ENCODE measurements around the gene DIPK1C.

DIPK1C gene

DNA sequence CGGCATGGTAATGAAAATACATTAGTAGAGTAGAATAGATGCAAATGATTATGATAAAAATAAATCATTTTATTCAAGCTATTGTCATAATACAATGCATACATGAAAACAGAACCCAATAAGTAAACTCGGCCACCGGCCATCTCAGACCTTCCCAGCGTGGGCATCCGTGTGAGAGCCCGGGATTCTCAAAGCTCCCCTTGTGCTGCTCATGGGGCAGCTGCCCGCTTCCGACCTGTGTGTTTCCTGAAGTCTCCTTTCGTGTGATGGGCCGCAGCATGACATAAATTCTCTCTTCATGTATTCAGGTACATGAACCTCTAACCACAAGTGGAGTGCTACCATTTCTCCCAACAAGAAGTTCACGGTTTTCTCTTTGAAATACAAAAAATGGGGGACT lies 25.6 kb upstream of the DIPK1C start:
- DNase-seq (ENCODE audit: low read depth in 2 of 2): no peak

DNA sequence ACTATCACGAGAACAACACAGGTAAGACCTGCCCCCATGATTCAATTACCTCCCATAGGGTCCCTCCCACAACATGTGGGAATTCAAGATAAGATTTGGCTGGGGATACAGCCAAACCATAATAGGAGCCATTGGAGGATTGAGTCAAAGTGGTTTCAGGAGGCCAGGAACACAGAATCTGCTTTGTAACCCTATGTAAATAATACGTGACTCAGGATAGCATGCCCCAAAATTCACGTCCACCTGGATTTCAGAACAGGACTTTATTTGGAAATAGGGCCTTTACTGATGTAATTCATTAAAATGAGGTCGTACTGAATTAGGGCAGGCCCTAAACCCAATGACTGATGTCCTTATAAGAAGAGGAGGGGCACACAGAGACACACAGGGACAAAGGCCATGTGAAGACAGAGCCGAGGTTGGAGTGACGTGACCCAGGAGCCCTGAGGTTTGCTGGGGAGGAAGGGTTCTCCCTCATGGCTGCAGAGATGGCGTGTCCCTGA lies 23.1 kb upstream of the DIPK1C start:
- DNase-seq (ENCODE audit: low read depth in 2 of 2): no peak

DNA sequence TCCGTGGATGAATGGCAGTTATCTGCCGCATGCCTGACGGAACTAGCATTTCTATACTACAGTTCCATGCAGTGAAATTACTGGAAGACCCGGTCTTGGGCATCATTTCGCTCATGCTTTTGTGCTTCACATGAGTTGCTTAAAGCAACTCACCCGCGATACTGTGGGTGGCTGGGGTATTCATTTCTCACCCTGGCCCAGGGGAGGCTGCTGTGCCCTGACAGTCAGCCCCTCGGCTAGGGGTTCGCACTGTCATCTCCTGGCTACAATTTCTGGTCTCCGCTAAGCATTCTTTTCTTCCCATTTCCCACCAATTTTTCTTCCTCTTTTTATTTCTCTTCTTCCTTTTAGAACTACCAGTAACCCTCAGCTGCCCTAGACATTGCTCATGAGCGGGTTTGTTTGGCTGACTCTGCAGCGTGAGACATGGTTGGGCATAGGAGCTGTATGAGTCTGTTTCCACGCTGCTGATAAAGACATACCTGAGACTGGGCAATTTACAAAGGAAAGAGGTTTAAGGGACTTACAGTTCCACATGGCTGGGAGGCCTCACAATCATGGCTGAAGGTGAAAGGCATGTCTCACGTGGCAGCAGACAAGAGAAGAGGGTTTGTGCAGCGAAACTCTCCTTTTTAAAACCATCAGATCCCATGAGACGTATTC lies 22.5 kb upstream of the DIPK1C start:
- no peak for DNase-seq (ENCODE audit: low read depth in 2 of 2)

DNA sequence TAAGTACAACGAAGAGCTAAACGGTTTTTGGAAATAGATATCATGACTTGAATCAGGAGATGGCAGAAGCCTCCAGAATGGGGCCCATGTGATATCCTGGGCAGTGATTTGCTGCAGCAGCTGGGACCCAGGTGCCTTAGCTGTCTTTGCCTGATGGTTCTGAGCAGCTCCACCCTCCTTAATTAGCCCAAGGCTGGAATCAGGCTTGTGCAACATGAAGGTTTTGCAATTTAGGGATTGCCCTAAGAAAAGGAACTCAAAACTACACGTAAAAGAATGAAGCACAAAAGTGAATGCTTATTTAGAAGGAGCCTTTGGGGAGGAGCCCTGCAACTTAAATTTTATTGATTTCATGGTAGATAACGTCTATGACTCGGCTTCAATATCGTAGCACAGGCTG lies 21.8 kb upstream of the DIPK1C start:
- DNase-seq (ENCODE audit: low read depth in 2 of 2): no peak

DNA sequence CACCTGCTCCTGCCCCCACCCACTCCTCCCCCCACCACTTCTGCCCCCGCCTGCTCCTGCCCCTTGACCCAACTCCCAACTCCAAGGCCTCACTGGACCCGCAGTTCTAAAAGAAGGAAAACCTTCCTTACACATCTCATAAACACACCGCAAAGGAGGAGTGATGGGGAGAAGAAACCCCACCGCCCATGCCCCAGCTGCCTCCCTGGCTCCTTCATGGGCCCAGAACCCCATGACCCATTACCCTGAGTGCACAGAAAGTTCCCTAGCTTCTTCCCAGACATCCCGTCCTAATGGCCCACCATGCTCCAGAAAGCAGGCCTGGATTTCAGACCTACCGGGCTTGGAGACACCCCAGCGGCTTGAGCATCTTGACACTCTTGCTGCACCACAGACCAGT lies 21.2 kb upstream of the DIPK1C start:
- no peak for DNase-seq (ENCODE audit: low read depth in 2 of 2)

DNA sequence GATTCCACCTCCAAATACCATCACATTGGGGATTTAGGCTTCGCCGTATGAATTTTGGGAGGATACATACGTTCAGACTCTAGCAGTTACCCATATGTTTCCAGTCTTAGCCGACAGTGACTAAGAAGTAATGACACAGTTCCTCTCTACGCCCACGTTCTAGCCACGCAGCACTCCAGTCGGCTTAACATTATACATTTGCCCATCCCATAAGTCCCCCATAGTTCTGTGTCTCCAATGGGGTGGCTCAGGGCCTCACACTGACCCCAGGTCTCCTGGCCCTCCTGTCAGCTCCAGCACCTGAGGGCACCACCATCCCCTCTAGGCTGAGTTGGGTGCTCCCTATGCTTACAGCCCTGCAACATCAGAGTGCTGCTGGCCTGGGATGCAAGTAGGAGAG lies 20.7 kb upstream of the DIPK1C start:
- no peak for DNase-seq (ENCODE audit: low read depth in 2 of 2)

DNA sequence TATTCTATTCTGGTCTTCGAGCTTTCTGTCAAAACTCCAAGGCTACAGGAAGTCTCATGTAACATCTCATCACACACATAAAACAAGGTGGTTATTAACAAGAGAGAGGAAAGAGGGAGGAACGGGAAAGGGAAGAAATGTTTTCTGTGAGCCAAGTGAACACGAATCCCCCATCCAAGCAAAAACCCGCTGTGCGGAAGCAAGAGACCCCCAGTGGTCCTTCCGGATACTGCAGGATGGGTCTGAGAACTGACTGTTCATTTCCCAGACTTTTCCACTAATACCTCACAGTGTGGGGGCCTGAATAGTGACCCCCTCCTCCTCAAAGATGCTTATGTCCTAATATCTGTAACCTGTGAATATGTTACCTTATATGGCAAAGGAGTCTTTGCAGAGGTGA lies 19.0 kb upstream of the DIPK1C start:
- no peak for DNase-seq (ENCODE audit: low read depth in 2 of 2)

DNA sequence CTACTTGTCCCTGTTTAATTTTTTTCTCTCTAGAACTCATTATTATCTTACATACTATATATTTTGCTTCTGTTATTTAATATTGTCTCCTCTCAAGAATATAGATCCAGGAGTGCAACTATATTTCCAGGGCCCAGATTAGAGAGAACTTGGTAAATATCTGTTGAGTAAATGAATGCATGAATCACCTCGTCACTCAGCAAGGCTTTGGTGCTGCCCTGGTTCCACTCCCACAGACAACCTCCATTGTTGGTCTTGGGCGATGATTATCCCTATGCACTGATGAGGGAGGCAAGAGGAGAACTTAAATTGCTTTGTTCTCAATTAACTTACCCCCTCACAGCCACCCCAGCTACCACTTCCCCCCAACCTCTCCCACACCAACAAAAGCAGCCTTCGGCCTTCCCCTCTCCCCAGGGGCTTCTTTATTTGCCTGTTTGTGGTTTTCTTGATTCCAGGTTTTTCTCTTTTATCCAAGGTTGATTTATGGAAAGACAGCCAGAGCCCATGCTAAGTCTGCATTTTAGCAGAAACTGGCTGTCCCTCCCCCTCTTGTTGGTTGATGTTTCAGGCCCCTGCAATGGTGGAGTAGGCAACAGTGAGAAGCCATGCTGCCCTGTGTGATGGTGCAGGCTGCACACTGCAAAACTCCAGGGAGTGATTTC lies 17.0 kb upstream of the DIPK1C start:
- DNase-seq (ENCODE audit: low read depth in 2 of 2): no peak

DNA sequence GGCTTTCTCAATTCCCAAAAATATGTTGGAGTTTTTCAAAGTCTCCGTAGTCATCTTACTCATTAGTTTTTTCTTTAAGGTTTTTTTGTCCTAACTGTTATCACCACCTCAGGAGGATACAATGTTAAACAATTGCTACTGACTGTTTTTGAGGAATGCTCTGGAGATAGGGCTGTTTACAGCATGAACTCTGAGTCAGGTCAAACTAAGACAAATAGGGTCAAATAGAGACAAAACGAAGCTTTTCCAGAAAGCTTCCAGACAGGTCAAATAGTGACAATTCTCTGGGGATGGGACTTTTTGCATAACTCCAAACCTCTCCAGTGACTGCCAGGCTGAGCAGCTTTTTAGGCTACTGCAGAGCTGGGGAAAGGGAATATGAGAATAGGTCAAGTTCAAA lies 15.2 kb upstream of the DIPK1C start:
- DNase-seq (ENCODE audit: low read depth in 2 of 2): no peak

DNA sequence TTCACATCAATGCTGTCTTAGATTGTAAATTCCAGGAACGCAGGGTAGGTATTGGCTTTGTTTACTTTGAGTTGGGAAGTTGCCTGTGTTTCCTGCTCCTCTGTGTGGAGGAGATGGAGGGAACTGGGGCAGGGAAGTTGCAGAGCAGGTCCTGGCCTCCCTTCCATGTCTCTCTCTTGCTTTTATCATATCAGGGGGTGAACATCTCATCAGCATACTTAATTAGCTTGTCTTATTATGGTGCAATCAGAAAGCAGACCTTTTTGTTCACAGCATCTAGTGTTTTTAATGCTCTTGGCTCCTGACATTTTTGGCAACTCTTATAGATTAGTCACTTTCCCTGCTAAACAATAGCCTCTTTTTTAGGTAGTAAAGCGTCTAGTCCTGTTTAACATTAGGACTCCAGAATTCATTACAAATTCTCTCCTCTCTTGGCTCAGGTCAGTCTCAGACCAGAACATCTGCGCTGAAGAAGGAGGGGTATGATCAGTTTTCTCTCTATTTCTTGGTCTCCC lies 11.5 kb upstream of the DIPK1C start:
- DNase-seq (ENCODE audit: low read depth in 2 of 2): no peak

DNA sequence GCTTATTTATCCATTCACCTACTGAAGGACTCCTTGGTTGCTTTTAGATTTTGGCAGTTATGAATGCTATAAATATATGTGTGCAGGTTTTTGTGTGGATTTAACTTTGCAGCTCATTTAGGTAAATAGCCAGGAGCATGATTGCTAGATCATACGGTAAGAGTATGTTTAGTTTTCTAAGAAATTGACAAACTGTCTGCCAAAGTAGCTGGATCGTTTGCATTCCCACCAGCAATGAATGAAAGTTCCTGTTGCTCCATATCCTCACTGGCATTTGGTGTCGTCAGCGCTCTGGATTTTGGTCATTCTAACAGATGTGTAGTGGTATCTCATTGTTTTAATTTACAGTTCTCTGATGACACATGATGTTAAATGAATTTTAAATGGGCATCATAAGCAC lies 8.7 kb upstream of the DIPK1C start:
- no peak for DNase-seq (ENCODE audit: low read depth in 2 of 2)

DNA sequence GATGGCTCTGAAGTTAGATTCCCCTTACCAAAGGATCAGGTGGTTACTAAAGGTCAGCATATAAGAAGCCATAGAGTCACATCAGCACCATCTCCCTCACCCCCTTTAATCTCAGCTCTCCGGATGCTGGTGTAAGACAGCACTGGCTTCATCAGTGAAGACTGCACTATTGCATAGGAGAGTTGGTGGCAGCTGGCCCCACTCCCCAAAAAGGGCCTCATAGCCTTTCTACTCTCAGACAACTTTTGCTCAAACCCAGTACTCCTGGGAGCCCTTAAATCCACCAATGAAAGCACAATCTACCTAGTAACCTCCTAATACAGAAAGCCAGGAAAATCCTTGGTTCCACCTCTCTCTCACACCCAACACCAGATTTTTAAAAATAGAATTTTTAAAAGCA lies 6.9 kb upstream of the DIPK1C start:
- DNase-seq (ENCODE audit: low read depth in 2 of 2): no peak

DNA sequence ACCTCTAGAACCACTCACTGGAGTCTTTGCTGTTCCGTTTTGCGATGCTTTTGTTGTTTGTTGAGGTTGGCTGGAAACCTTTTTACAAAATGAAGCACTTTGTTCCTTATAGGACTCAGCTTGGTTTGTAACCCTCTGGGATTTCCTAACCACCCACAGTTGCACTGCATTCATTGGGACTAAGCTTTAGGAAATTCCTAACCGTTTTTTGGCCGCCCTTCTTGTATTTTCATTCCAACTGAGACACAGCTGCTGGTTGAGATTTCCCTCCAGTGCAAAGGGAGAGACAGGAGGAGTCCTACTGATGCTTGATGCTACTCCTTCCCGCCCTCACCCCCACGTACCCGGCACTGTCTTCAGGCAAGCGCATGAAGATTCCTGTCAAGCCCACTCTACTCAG lies 6.1 kb upstream of the DIPK1C start:
- no peak for DNase-seq (ENCODE audit: low read depth in 2 of 2)

DNA sequence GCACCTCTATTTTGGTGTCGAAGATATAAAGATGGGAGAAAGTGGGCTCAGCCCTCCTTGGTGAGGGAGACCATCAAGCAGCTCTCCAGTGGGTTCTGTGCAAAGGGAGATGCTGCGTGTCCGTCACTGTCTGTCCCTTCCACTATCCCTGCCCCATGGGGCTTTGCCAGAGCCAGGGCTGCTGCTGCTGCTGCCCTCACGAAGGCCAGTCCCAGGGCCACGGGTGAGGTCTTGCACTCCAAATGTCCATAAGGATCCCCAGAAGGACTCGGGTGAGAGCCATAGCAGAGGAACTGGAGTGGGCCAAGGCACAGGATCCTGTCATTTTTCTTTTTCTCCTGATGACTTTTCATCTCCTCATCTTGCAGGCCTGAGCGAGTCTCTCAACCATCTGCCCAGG lies 3.7 kb upstream of the DIPK1C start:
- no peak for DNase-seq (ENCODE audit: low read depth in 2 of 2)

DNA sequence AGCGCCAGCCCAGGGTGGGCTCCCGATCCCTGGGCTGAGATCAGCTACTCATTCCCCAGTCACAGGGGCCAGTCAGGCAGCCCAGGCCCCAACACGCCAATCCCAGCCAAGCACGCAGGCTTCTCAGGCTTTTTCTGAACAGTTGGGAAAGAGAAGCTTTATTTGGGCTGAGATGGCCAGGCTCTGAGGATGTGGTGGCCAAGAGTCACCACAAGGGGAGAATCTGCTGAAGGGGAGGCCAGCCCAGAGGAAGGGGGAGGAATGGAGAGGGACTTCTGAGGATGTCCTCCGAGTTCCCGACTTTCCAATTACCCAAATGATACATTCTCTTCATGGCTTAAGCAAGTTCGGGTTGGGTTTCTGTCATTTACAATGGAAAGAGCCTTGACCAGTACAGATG lies 2.8 kb upstream of the DIPK1C start:
- DNase-seq (ENCODE audit: low read depth in 2 of 2): no peak

DNA sequence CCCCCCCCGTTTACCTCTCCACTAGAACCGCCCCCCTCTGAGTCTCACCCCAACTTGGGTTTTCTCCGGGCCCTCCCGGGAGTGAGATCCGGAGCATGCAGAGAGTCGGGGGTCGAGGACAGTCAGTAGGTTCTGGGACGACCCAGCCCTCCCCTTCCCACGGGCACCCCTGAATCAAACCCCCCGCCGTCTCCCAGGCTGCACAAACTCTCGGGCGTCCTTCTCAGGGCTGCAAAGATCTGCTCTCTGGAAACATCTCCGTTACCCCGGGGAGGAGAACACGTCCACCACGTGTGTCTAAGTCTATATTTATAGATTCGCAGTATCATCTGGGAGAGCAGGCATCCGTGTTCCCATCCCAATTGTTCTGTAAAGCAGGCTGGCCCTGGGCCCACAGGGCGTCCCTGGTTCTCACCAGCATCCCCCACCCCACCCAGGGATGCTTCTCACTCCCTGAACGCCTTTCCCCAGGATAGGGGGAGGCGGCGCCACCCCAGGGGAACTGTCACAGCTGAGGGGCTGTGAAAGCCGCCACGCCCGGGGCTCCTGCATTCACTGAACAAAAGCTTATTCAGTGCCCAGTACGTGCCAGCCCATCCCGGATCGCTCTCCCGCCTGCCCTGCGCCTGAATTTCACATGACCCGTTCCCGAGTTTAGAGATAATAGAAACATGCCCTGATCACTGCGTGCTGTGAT lies 765 bp upstream of the DIPK1C start:
- no peak for DNase-seq (ENCODE audit: low read depth in 2 of 2)

DNA sequence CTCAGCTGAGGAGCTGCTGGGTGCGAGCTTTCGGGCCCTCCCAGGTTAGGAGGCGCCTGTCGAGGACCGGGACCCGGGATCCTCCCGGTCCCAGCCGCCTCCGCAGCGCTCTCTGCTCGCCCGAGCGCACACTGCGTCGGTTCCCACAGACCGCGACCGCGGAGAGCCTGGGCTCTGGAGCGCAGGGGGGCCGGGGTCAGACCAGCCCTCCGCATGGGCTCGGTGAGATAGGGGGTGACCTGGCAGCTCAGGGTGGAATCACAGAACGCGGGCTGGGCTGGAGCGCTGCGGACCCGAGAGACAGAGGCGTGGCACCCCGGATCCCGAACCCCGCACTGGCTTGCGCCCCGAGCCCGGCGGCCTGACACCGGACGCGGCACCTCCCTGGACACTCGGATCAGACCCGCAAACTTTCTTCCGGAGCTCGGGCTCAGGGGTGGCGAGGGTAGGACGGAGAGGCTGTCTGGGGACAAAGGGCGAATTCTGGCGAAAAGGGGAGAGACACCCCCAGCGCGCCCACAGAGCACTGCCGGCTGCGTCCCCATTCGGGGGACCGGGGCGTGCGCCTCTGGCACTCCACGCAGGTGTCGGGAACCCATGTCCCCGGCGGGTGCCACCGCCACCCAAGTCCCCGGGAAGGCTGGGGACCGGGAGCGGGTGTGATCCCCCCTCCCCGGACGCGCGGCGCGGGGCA lies 612 bp downstream of the DIPK1C start:
- no peak for DNase-seq (ENCODE audit: low read depth in 2 of 2)

DNA sequence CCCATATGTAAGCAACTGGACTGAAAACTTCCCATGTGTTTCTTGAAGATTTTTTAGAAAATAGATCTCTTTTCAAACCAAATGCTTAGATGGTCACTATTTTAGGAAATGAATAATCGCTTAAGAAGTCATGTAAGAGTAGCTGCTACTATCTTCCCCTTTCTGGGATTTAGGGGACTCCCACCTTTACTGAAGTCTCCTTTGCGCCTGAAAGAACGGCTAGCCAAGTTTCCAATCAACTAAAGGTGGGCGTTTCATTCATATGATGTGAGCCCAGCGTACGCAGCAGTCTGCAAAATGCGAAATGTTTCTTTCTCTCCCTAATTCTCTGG lies 1.1 kb downstream of the DIPK1C start:
- no peak for DNase-seq (ENCODE audit: low read depth in 2 of 2)

DNA sequence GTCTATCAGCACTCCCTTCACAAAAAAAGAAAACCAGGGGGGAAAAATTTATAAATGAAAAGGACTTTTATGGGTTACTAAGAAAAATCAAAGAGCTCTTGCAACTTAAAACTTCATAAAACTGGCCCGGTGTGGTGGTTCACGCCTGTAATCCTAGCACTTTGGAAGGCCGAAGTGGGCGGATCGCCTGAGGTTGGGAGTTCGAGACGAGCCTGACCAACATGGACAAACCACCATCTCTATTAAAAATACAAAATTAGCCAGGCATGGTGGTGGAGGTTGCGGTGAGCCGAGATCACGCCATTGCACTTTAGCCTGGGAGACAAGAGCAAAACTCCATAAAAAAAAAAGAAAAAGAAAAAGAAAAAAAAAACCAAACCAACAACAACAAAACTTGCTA lies 1.7 kb downstream of the DIPK1C start:
- no peak for DNase-seq (ENCODE audit: low read depth in 2 of 2)

DNA sequence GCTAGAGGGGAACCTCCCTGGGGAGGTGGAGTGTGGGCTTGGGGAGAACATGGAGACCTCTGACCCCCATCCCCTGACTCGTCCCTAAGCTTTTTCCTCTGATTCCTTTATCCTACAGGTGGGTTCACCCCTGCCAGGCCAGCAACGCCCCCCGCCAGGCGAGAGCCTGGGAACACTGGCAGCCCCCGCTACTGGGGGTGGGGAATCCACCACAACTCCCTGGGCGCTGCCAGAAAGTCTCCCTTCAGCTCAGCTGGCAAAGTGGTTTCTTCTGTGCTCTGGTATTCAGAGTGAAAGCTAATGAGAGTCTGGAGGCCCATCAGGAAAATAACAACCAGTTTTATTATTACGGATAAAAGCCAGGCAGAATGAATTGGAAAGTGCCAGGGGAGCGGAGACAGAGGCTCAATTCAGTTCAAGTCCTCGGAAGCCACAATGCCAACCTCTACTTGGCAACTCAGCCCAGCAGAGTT lies 2.8 kb downstream of the DIPK1C start:
- no peak for DNase-seq (ENCODE audit: low read depth in 2 of 2)

DNA sequence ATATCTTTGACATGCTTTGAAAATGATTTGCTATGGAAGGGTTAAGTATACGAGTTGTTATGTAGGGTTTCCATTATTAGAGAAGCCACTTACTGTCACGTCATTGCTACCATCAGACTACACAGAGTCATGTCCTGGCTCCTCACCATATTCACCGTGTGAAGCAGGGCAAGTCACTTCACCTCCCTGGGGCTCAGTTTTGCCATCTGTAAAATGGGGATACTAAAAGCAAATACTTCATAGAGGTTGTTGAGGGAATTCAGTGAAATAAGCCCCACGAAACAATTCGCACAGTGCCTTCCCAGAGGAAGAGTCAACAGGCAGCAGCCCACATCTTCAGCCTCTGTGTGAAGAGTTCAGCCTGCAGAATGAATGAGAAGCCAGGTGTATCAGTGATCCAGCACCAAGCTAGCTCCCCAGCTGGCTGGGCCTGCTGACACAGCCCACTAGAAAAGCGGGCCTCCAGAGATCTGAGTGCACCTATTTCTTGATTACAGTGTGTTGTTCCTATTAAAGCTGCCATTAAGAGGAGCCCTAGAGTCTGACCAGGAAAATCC lies 3.4 kb downstream of the DIPK1C start:
- DNase-seq (ENCODE audit: low read depth in 2 of 2): no peak

DNA sequence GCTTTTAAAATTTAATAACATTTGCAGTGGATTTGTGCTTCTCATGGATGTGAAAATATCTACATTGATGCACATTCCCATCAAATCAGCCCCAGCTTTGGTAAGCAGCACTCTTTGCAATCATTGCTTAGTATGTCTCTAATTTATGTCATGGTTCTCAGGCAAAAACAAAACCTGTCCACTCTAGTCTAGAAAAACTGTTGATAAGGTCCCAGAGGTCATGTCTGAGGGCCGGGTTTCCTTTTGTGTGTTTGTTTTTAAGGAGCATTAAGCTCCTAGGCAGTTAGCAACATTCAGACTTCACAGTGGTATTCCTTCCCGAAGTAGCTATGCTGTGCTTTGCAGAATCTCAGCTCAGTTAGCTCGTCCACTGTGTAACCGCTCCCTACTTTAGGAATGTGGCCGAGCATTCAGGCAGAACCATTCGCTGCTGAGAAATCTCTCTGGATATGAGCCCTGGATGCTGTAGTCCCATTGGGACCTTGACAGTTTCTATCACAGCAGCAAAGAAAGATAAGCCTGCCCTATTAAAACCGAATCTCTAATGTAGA lies 4.0 kb downstream of the DIPK1C start:
- no peak for DNase-seq (ENCODE audit: low read depth in 2 of 2)

Measured in stimulated activated CD8-positive, alpha-beta memory T cell treated with anti-CD3 and anti-CD28 coated beads, Interleukin-7, amount 100 ng/mL, for 1 hour (primary cell).